ENCODE data around the gene BABAM2. TPM values are rescaled to one million over a fixed set of nuclear protein-coding genes. Genes with fewer than 3 reads are reported as not detected.

The BABAM2 gene
- total RNA-seq, 1 donor from 2014 or later = 43.5 TPM

DNA sequence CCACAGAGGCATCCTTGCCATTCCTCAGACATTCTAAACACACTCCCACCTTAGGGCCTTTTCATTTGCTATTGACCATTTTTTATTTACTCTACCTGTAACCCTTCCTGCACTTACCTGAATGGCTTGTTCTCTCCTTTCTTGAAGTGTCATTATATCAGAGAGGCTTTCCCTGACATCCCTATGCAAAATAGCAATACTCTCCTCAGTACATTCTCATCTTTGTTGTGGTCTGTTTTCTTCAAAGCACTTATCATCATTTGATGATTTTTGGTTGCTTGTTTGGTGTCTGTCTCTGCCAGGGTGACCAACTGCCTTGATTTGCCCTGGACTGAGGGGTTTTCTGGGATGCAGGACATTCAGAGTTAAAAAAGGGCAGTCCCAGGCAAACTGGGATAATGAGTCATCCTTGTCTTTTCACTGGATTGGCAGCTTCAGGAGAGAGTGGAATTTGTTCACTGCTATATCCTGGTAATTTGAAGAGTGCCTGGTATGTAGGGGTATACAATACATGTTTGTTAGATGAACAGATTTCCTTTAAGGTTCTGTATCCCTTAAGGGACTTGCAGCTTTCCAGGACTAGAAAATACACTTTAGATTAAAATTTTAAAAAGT lies 102.4 kb downstream of the BABAM2 start:
- Mint-ChIP-seq H3K4me3 (no peak overlapping the region), H3K27me3 (ENCODE audit: low read depth) (no peaks in the 10 kb centered on the region), H3K36me3 (peaks cover 21% of the 10 kb centered on the region), H3K4me1 (peaks cover 7% of the 10 kb centered on the region), H3K9me3 (peaks cover 10% of the 10 kb centered on the region), H3K27ac (no peak overlapping the region)
- TF ChIP-seq, protein P1, sequence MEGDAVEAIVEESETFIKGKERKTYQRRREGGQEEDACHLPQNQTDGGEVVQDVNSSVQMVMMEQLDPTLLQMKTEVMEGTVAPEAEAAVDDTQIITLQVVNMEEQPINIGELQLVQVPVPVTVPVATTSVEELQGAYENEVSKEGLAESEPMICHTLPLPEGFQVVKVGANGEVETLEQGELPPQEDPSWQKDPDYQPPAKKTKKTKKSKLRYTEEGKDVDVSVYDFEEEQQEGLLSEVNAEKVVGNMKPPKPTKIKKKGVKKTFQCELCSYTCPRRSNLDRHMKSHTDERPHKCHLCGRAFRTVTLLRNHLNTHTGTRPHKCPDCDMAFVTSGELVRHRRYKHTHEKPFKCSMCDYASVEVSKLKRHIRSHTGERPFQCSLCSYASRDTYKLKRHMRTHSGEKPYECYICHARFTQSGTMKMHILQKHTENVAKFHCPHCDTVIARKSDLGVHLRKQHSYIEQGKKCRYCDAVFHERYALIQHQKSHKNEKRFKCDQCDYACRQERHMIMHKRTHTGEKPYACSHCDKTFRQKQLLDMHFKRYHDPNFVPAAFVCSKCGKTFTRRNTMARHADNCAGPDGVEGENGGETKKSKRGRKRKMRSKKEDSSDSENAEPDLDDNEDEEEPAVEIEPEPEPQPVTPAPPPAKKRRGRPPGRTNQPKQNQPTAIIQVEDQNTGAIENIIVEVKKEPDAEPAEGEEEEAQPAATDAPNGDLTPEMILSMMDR (IDR thresholded peaks at IDR 0.05; ENCODE audit: unreplicated experiment) = no peak
- no peak for DNase-seq (ENCODE audit: low spot score in 2 of 2, unreplicated experiment in 2 of 2)

DNA sequence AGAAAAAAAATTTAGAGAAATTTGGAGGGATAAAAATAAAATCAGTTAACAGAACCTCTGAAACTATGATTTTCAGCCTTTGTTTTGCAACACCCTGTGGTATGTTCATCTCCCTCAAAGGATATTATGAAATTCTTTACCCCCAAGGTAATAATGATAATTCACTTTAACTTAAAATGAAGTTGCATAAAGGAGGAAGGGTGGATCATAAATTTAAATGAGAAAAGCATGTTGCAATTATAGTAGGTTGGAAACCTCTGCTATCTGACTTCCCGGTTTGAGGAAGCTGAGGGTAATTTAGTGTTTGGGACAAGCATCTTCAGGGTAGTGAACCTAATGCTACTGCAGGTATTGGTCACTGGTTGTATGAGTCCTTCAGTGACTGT lies 102.9 kb downstream of the BABAM2 start:
- H3K36me3 Mint-ChIP-seq = peaks cover 21% of the 10 kb centered on the region
- TF ChIP-seq, protein P1 (IDR thresholded peaks at IDR 0.05; ENCODE audit: unreplicated experiment) = no peak
- no peak overlapping the region for H3K27ac Mint-ChIP-seq
- no peak overlapping the region for H3K4me3 Mint-ChIP-seq
- no peaks in the 10 kb centered on the region for H3K27me3 Mint-ChIP-seq (ENCODE audit: low read depth)
- no peak for DNase-seq (ENCODE audit: low spot score in 2 of 2, unreplicated experiment in 2 of 2)
- peaks cover 10% of the 10 kb centered on the region for H3K9me3 Mint-ChIP-seq
- H3K4me1 Mint-ChIP-seq = peaks cover 7% of the 10 kb centered on the region

DNA sequence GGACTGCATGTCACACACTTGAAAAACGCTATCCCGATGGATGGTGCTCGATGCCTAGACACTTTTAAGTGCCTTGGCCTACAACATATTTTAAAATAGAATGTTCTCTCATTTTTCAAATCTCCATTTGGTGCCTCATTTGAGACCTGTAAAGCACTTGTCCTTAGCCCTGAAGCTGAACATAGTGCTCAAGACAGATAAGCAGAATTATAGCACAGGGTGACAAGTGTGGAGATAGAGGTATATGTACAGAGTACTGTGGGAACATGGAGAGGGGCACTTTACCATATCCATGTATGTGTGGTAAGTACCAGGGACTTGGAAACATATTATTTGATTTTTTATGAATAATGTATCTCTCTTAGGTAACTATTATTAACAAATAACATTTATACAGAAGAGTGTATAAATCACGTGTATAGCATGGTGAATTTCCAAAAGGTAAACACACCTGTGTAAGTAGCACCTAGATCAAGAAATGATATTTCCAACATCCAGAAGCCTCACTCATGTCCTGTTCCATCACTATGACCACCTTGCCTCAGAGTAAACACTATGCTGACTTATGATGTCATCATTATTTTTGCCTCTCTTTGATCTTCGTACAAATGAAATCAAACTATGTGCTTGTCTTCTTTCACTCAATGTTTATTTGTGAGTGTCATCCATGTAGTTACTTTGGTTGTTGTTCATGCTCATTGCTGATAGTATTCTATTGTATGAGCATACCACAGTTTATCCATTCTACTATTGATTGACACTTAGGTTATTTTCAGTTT lies 103.6 kb downstream of the BABAM2 start:
- no peaks in the 10 kb centered on the region for H3K27me3 Mint-ChIP-seq (ENCODE audit: low read depth)
- H3K27ac Mint-ChIP-seq = no peak overlapping the region
- no peak for DNase-seq (ENCODE audit: low spot score in 2 of 2, unreplicated experiment in 2 of 2)
- TF ChIP-seq, protein P1 (IDR thresholded peaks at IDR 0.05; ENCODE audit: unreplicated experiment) = no peak
- peaks cover 10% of the 10 kb centered on the region for H3K9me3 Mint-ChIP-seq
- H3K36me3 Mint-ChIP-seq = peaks cover 19% of the 10 kb centered on the region
- H3K4me1 Mint-ChIP-seq = peaks cover 5% of the 10 kb centered on the region
- H3K4me3 Mint-ChIP-seq = no peak overlapping the region

DNA sequence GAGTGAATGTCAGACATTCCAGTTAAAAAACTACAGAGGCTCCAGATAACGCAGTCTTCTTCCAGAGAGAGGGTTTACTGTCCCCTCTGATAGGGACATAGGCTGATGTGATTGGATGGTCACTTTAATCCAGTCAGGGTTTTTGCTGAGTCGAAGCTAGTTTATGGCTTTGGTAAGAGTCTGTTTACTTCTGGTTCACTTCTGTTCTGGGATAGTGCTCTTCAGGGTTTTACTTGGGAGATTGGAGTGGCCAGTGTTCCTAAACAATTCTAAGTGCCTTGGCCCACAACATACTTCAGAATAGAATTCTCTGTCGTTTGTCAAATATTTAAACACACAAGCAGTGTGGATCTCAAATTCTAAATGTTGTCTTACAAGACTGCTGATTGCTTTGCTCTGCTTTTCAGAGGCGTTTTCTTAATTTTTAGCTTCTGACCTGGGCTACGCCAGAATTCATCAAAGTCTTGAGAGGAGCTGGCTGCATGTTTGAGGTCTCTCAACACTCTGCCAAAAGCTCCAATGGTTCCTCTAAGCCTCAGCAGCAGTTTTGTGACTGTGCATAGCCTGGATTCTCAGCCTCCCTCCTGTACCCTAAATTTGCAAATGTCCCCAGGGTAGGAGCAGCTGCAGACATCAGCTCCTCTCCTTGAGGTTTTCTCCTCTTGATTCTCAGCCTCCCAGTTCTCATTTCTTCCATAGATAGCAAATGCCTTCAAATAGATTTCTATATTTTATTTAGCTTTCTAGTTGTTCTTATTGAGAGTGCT lies 105.8 kb downstream of the BABAM2 start:
- H3K9me3 Mint-ChIP-seq = peaks cover 23% of the 10 kb centered on the region
- DNase-seq (ENCODE audit: low spot score in 2 of 2, unreplicated experiment in 2 of 2) = no peak
- TF ChIP-seq, protein P1 (IDR thresholded peaks at IDR 0.05; ENCODE audit: unreplicated experiment) = no peak
- H3K4me1 Mint-ChIP-seq = no peaks in the 10 kb centered on the region
- no peak overlapping the region for H3K4me3 Mint-ChIP-seq
- peaks cover 24% of the 10 kb centered on the region for H3K36me3 Mint-ChIP-seq
- H3K27ac Mint-ChIP-seq = no peak overlapping the region
- no peaks in the 10 kb centered on the region for H3K27me3 Mint-ChIP-seq (ENCODE audit: low read depth)

DNA sequence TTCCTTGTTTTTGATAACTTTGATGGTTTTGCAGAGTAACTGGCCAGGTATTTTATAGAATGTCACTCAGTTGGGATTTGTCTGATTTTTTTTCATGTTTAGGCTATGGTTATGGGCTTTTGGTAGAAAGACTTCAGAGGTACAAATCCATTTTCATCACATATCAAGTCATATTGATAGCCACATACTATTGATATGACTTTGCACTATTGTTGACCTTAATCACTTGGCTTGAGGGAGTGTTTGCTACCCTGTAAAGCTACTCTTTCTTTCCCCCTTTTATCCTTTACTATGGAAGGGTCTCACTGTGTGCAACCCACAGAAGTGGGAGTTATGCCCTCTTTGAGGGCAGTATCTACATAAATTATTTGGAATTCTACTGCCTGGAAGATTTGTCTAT lies 109.8 kb downstream of the BABAM2 start:
- Mint-ChIP-seq H3K27me3 (ENCODE audit: low read depth) (no peaks in the 10 kb centered on the region), H3K36me3 (peaks cover 18% of the 10 kb centered on the region), H3K27ac (no peak overlapping the region), H3K9me3 (peaks cover 29% of the 10 kb centered on the region), H3K4me1 (no peaks in the 10 kb centered on the region), H3K4me3 (no peak overlapping the region)
- DNase-seq (ENCODE audit: low spot score in 2 of 2, unreplicated experiment in 2 of 2) = no peak
- TF ChIP-seq, protein P1 (IDR thresholded peaks at IDR 0.05; ENCODE audit: unreplicated experiment) = no peak

All from mesothelial cell of epicardium (in vitro differentiated cells).